ENCODE data around the gene B4GALT5. TPM values are rescaled to one million over a fixed set of nuclear protein-coding genes. Genes with fewer than 3 reads are reported as not detected.
A peak's percentile ranks its signal among the peaks of the same experiment; 100 is the strongest.
"Not testable (repeated sequence)": the region's sequence is repeated elsewhere in the genome, so short reads cannot be mapped to it uniquely, and the experiment has no call there.

Gene B4GALT5
- total RNA-seq, 1 donor = 12.4 TPM

GRCh38 chr20:49612127-49612738 is 101.4 kb downstream of the B4GALT5 start:
- no peak for DNase-seq (ENCODE audit: low read depth in 2 of 3, low spot score in 2 of 3)

GRCh38 chr20:49611539-49612126 is 102.0 kb downstream of the B4GALT5 start:
- DNase-seq (ENCODE audit: low read depth in 2 of 3, low spot score in 2 of 3) = not testable (repeated sequence)

- DNase-seq (ENCODE audit: low read depth in 2 of 3, low spot score in 2 of 3) = peak; percentile 46 to 82 (median 81)
Measured at GRCh38 chr20:49610691-49611538, 102.8 kb downstream of the B4GALT5 start.

- peak; percentile 49 to 71 (median 57) for DNase-seq (ENCODE audit: low read depth in 2 of 3, low spot score in 2 of 3)
Measured at GRCh38 chr20:49608752-49609670, 104.7 kb downstream of the B4GALT5 start.

GRCh38 chr20:49607568-49607967 is 106.1 kb downstream of the B4GALT5 start:
- no peak for DNase-seq (ENCODE audit: low read depth in 2 of 3, low spot score in 2 of 3)

- no peak for DNase-seq (ENCODE audit: low read depth in 2 of 3, low spot score in 2 of 3)
Measured at GRCh38 chr20:49603209-49603627, 110.5 kb downstream of the B4GALT5 start.

- DNase-seq (ENCODE audit: low read depth in 2 of 3, low spot score in 2 of 3) = no peak
Measured at GRCh38 chr20:49602345-49603208, 111.1 kb downstream of the B4GALT5 start.

- no peak for DNase-seq (ENCODE audit: low read depth in 2 of 3, low spot score in 2 of 3)
Measured at GRCh38 chr20:49601153-49601924, 112.3 kb downstream of the B4GALT5 start.

- DNase-seq (ENCODE audit: low read depth in 2 of 3, low spot score in 2 of 3) = no peak
Measured at GRCh38 chr20:49599746-49600113, 113.9 kb downstream of the B4GALT5 start.

GRCh38 chr20:49597825-49598395 is 115.8 kb downstream of the B4GALT5 start:
- DNase-seq (ENCODE audit: low read depth in 2 of 3, low spot score in 2 of 3) = no peak

GRCh38 chr20:49595811-49596561 is 117.7 kb downstream of the B4GALT5 start:
- DNase-seq (ENCODE audit: low read depth in 2 of 3, low spot score in 2 of 3) = peak in 2 of 3 donors; percentile 50 to 52

- no peak for DNase-seq (ENCODE audit: low read depth in 2 of 3, low spot score in 2 of 3)
Measured at GRCh38 chr20:49595346-49595745, 118.3 kb downstream of the B4GALT5 start.

- DNase-seq (ENCODE audit: low read depth in 2 of 3, low spot score in 2 of 3) = no peak
Measured at GRCh38 chr20:49594931-49595315, 118.8 kb downstream of the B4GALT5 start.

- no peak for DNase-seq (ENCODE audit: low read depth in 2 of 3, low spot score in 2 of 3)
Measured at GRCh38 chr20:49594143-49594930, 119.3 kb downstream of the B4GALT5 start.

GRCh38 chr20:49593466-49594142 is 120.1 kb downstream of the B4GALT5 start:
- DNase-seq (ENCODE audit: low read depth in 2 of 3, low spot score in 2 of 3) = no peak

- no peak for DNase-seq (ENCODE audit: low read depth in 2 of 3, low spot score in 2 of 3)
Measured at GRCh38 chr20:49592120-49592519, 121.6 kb downstream of the B4GALT5 start.
